Fibroblast of mammary gland (primary cell): Measurements from ENCODE around the gene NME5.

Experiments used
- DNase-seq: peaks from one replicate; pipeline ENCODE4 v3.0.0-alpha.2; 2010; ENCODE audit warnings: low read depth
- H3K4me3 ChIP-seq: 2 replicates; pipeline ENCODE4 v1.5.1; 2011; ENCODE audit warnings: low read depth, mild to moderate bottlenecking, low read length, moderate library complexity; ENCODE audit not compliant: control insufficient read depth
- CTCF ChIP-seq: conservative IDR thresholded peaks from 2 replicates; pipeline ENCODE4 v1.5.1; 2011; ENCODE audit warnings: low read depth, low read length, inconsistent platforms; ENCODE audit not compliant: control insufficient read depth, insufficient read depth

The NME5 gene

GRCh38 chr5:138140268-138140667 lies 1.0 kb upstream of the NME5 start:
- TF ChIP-seq CTCF, result no peak
- no peak overlapping the region for H3K4me3 ChIP-seq
- no peak for DNase-seq

- DNase-seq, result no peak
- no peak overlapping the region for H3K4me3 ChIP-seq
- no peak for TF ChIP-seq CTCF
These were observed 508 bp upstream of the NME5 start for GRCh38 chr5:138139781-138140090.

DNA sequence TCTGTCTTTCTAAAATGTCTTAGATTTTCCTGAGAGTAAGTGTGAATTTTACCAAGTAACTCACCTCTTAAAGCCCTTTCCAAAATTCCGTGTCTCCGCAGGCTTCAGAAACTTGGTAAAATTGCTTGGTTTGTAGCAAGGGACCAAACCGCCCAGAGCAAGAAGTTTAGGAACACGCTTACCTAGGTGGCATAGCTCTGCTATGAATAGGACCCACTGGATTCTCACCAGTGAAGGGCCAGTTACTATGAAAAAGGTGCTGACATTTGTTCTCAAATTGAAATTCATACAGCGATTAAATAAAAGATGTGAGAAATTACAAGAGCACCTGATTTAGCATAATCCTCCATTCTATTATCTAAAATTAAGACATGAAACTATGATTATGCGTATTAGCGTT lies 6.7 kb downstream of the NME5 start:
- peak overlapping the region; percentile 50 for H3K4me3 ChIP-seq
- DNase-seq, result no peak
- no peak for TF ChIP-seq CTCF

GRCh38 chr5:138129347-138129746 lies 9.9 kb downstream of the NME5 start:
- no peak for DNase-seq
- no peak for TF ChIP-seq CTCF
- no peak overlapping the region for H3K4me3 ChIP-seq

DNA sequence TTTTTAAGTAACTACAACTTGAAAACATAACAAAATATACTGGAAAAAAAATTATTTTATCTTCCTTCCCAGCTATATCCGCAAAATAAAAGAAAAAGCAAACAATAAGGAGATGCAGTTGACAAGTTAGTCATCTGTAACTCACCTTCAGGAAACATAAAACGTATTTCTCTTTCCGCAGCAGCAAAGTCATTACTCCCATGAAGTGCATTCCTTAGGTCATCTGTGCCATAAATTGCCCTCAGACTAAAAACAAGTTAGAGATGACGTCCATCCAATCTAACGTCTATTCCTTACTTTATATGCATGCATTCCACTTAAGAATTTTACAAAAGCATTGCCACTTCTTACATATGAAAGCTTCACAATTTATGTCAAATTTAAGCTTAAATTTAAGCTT lies 10.9 kb downstream of the NME5 start:
- no peak overlapping the region for H3K4me3 ChIP-seq
- DNase-seq, result no peak
- TF ChIP-seq CTCF, result no peak

GRCh38 chr5:138115254-138115653 lies 24.0 kb downstream of the NME5 start:
- no peak for DNase-seq
- H3K4me3 ChIP-seq, result no peak overlapping the region
- no peak for TF ChIP-seq CTCF

DNA sequence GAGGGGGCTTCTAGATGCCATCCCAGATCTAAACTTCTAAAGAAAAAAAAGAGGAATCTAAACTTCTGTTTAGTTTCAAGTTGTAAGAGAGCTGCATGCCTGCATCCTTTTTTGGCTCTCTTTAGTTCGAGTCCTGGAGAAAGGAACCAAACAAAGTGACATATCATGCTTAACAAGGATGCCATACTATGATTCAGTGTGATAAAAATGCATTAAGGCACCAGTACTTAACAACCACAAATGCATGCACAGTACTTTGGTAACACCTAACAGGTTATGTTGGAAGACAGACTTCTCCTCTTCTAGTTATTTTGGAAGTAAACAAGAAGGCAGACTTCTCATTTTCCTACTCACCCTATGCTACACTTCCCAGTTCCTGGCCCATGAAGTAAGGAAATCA lies 27.3 kb downstream of the NME5 start:
- no peak for DNase-seq
- no peak for TF ChIP-seq CTCF
- no peak overlapping the region for H3K4me3 ChIP-seq
